Fibroblast of the conjunctiva (primary cell): ENCODE measurements around the gene STXBP1.
A peak's percentile ranks its signal among the peaks of the same experiment; 100 is the strongest.

Source experiments
- DNase-seq: peaks from one replicate; pipeline ENCODE4 v3.0.0-alpha.2; 2010; ENCODE audit warnings: low read depth

STXBP1 gene

GRCh38 chr9:127734747-127735529 is 122.9 kb downstream of the STXBP1 start, which contains the start of gene TOR2A:
TOR2A (minus strand) TSS chr9:127735294; CDS start chr9:127735270, 24 bp downstream.
- DNase-seq: peak; percentile 96

- DNase-seq: no peak
Observed at GRCh38 chr9:127735530-127736185, 123.6 kb downstream of the STXBP1 start.

GRCh38 chr9:127738666-127739065 is 126.6 kb downstream of the STXBP1 start:
- DNase-seq: no peak

- no peak for DNase-seq
Observed at GRCh38 chr9:127739614-127740330, 127.7 kb downstream of the STXBP1 start.

- peak; percentile 18 for DNase-seq
Observed at GRCh38 chr9:127741831-127742434, 129.9 kb downstream of the STXBP1 start.
